Lower leg skin (tissue), 3 donors: Measurements from ENCODE around the gene LCE4A.

Experiments
- CTCF ChIP-seq, 3 donors: fragments of 450-650 bp; IDR thresholded peaks; one replicate each; pipeline ENCODE4 v1.5.1; 2016; ENCODE audit warnings: antibody characterized with exemption in 3 of 3, mild to moderate bottlenecking in 3 of 3, moderate library complexity in 2 of 3
- POLR2A ChIP-seq, 2 donors: fragments of 450-650 bp; IDR thresholded peaks; one replicate each; pipeline ENCODE4 v1.6.1; 2016 to 2017; ENCODE audit warnings: antibody characterized with exemption in 2 of 2, mild to moderate bottlenecking in 1 of 2, moderate library complexity in 1 of 2

- no peak for TF ChIP-seq POLR2A (IDR thresholded peaks at IDR 0.05)
- TF ChIP-seq CTCF (IDR thresholded peaks at IDR 0.05): no peak
Observed at GRCh38 chr1:152737997-152738396, 30.0 kb downstream of the LCE4A start.
